D721Med (cell line): ENCODE data around the gene TUBG2.

Experiments
- DNase-seq: peaks from one replicate; pipeline ENCODE4 v3.0.0; 2011; ENCODE audit warnings: low spot score; ENCODE audit not compliant: insufficient read length
- FAIRE-seq: peaks from 2 replicates; lab custom pipeline; 2011; peaks lifted over from hg19 to GRCh38; lab: Jason Lieb, UNC
- CTCF ChIP-seq: IDR thresholded peaks from 2 replicates; pipeline ENCODE4 v1.5.1; 2012; ENCODE audit warnings: mild to moderate bottlenecking, control low read depth; ENCODE audit not compliant: insufficient read depth; ENCODE audit errors: missing control alignments

Gene TUBG2

GRCh38 chr17:42706732-42707131, 47.6 kb downstream of the TUBG2 start:
- FAIRE-seq = no peak
- TF ChIP-seq CTCF = no peak
- DNase-seq = no peak

- no peak for DNase-seq
- no peak for FAIRE-seq
- no peak for TF ChIP-seq CTCF
Measured at GRCh38 chr17:42708588-42708987, 49.5 kb downstream of the TUBG2 start.

GRCh38 chr17:42709561-42709960, 50.5 kb downstream of the TUBG2 start:
- TF ChIP-seq CTCF = no peak

More at GRCh38 chr17:42709561-42709960, 50.5 kb downstream of the TUBG2 start:
- DNase-seq (no peak), FAIRE-seq (no peak)
